PC-9 (cell line): ENCODE data around the gene ENTR1.

Experiments used
- EZH2 ChIP-seq: fragments of 200-600 bp; sonication (generic); IDR thresholded peaks from 2 replicates; pipeline ENCODE4 v1.8.0; 2017; ENCODE audit warnings: antibody characterized with exemption, low read depth
- TF ChIP-seq, protein P1 (sequence below): fragments of 200-600 bp; sonication (generic); conservative IDR thresholded peaks from 2 replicates; pipeline ENCODE4 v1.6.1; 2017; ENCODE audit warnings: mixed run types, antibody characterized with exemption, mild to moderate bottlenecking, moderate library complexity

- TF ChIP-seq, protein P1, sequence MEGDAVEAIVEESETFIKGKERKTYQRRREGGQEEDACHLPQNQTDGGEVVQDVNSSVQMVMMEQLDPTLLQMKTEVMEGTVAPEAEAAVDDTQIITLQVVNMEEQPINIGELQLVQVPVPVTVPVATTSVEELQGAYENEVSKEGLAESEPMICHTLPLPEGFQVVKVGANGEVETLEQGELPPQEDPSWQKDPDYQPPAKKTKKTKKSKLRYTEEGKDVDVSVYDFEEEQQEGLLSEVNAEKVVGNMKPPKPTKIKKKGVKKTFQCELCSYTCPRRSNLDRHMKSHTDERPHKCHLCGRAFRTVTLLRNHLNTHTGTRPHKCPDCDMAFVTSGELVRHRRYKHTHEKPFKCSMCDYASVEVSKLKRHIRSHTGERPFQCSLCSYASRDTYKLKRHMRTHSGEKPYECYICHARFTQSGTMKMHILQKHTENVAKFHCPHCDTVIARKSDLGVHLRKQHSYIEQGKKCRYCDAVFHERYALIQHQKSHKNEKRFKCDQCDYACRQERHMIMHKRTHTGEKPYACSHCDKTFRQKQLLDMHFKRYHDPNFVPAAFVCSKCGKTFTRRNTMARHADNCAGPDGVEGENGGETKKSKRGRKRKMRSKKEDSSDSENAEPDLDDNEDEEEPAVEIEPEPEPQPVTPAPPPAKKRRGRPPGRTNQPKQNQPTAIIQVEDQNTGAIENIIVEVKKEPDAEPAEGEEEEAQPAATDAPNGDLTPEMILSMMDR: no peak
- TF ChIP-seq EZH2: no peak
Measured at GRCh38 chr9:136365775-136366222, 44.6 kb downstream of the ENTR1 start.
